GM12878 (cell line): ENCODE measurements around the gene ZNF410. TPM values are rescaled to one million over a fixed set of nuclear protein-coding genes. Genes with fewer than 3 reads are reported as not detected.

Source experiments
- ATAC-seq: fragments of 200-7000 bp; cut with Tn5 transposase; 3 replicates; pipeline ENCODE4 v1.9.1; 2020; ENCODE audit warnings: mild to moderate bottlenecking, moderate library complexity
- BruUV-seq: library from RNA; stranded (reverse); fragments of 400-500 nt; replicated peaks from 2 replicates; lab custom pipeline; 2021; lab: Mats Ljungman, UMichigan
- CTCF ChIA-PET: fragments of 300-600 bp; sonication (Branson Sonifier 250); formaldehyde crosslinking; extraction: SDS; loops from one replicate; lab custom pipeline; 2021; ENCODE audit warnings: inconsistent platforms; lab: Yijun Ruan, JAX
- POLR2A ChIA-PET: fragments of 350-600 bp; formaldehyde crosslinking; extraction: SDS; loops from one replicate; lab custom pipeline; 2021; ENCODE audit warnings: inconsistent platforms; lab: Charles Lee
- RAD21 ChIA-PET: fragments of 300-600 bp; sonication (Branson Sonifier 250); formaldehyde crosslinking; loops from one replicate; lab custom pipeline; 2023; ENCODE audit warnings: antibody characterized with exemption; ENCODE audit not compliant: unreplicated experiment; lab: Charles Lee
- SMC1A ChIA-PET: fragments of 300-600 bp; sonication (Branson Sonifier 250); formaldehyde crosslinking; loops from one replicate; lab custom pipeline; 2023; ENCODE audit not compliant: unreplicated experiment, uncharacterized antibody; lab: Charles Lee
- DNase-seq: peaks from one replicate; pipeline ENCODE4 v3.0.0-alpha.2; 2011; ENCODE audit warnings: low read depth, low spot score
- FAIRE-seq: peaks from 3 replicates; lab custom pipeline; 2011; peaks lifted over from hg19 to GRCh38; lab: Jason Lieb, UNC
- H2AFZ ChIP-seq: 2 replicates; pipeline ENCODE4 v1.6.0; 2011; ENCODE audit warnings: low read depth, low read length, control low read depth; ENCODE audit not compliant: control insufficient read depth
- H3K27ac ChIP-seq: 2 replicates; pipeline ENCODE4 v1.5.1; 2011; ENCODE audit warnings: control low read depth; ENCODE audit not compliant: control insufficient read depth, insufficient read depth
- H3K27me3 ChIP-seq, 2 experiments: replicated peaks in 1 of 2; 2 replicates each; pipeline versions ENCODE4 v1.6.0 to v1.6.1; 2011; ENCODE audit warnings: low read length in 1 of 2; ENCODE audit not compliant: control insufficient read depth in 2 of 2, insufficient read depth in 2 of 2
- H3K36me3 ChIP-seq, 2 experiments: 2 replicates each; pipeline ENCODE4 v1.5.1; 2011; ENCODE audit warnings: low read length in 1 of 2; ENCODE audit not compliant: control insufficient read depth in 2 of 2, insufficient read depth in 2 of 2
- H3K4me1 ChIP-seq: 2 replicates; pipeline ENCODE4 v1.6.1; 2011; ENCODE audit warnings: mild to moderate bottlenecking, low read length, moderate library complexity, mixed read lengths; ENCODE audit not compliant: control insufficient read depth, insufficient read depth
- H3K4me2 ChIP-seq: 2 replicates; pipeline ENCODE4 v1.6.0; 2011; ENCODE audit warnings: control low read depth; ENCODE audit not compliant: control insufficient read depth, insufficient read depth
- H3K4me3 ChIP-seq: fragments of 200-600 bp; sonication (generic); 2 replicates; pipeline ENCODE4 v1.5.1; 2016
- H3K79me2 ChIP-seq: 2 replicates; pipeline ENCODE4 v1.6.0; 2011; ENCODE audit warnings: low read length; ENCODE audit not compliant: control insufficient read depth, insufficient read depth
- H3K9ac ChIP-seq: 2 replicates; pipeline ENCODE4 v1.8.0; 2011; ENCODE audit warnings: low read length, control low read depth, mixed read lengths; ENCODE audit not compliant: control insufficient read depth, insufficient read depth
- H3K9me3 ChIP-seq: replicated peaks from 3 replicates; pipeline ENCODE4 v1.5.1; 2011; ENCODE audit warnings: mild to moderate bottlenecking, low read length; ENCODE audit not compliant: control insufficient read depth, insufficient read depth
- H4K20me1 ChIP-seq: 2 replicates; pipeline ENCODE4 v1.6.0; 2011; ENCODE audit not compliant: control insufficient read depth, insufficient read depth
- BMI1 ChIP-seq: fragments of 450-650 bp; IDR thresholded peaks from 2 replicates; pipeline ENCODE4 v1.6.1; 2016; ENCODE audit warnings: mild to moderate bottlenecking, moderate library complexity, borderline replicate concordance
- CBFB ChIP-seq: IDR thresholded peaks from 2 replicates; pipeline ENCODE4 v1.6.1; 2016; ENCODE audit warnings: antibody characterized with exemption, low read depth
- CEBPB ChIP-seq, 2 experiments: fragments of 150-350 bp in 1 of 2; IDR thresholded peaks; 2 replicates each; pipeline ENCODE4 v1.6.1; 2012 to 2014; ENCODE audit warnings: low read depth in 2 of 2, low read length in 2 of 2, borderline replicate concordance in 1 of 2, inconsistent platforms in 1 of 2
- EED ChIP-seq: sonication (generic); IDR thresholded peaks from 2 replicates; pipeline ENCODE4 v1.6.1; 2016; ENCODE audit warnings: antibody characterized with exemption, low read depth
- EZH2 ChIP-seq: IDR thresholded peaks from 2 replicates; pipeline ENCODE4 v1.6.1; 2012; ENCODE audit warnings: low read depth, mild to moderate bottlenecking, control low read depth, inconsistent platforms, low read length, borderline replicate concordance; ENCODE audit not compliant: control insufficient read depth
- HDAC2 ChIP-seq: fragments of 200-600 bp; sonication (generic); IDR thresholded peaks from 2 replicates; pipeline ENCODE4 v1.6.1; 2017
- LARP7 ChIP-seq: fragments of 450-650 bp; IDR thresholded peaks from 2 replicates; pipeline ENCODE4 v1.6.1; 2017; ENCODE audit warnings: mild to moderate bottlenecking
- MXI1 ChIP-seq: fragments of 150-350 bp; IDR thresholded peaks from 2 replicates; pipeline ENCODE4 v1.6.1; 2011; ENCODE audit warnings: low read depth, mild to moderate bottlenecking, inconsistent platforms, low read length, improper control_type of control experiment
- PRDM15 ChIP-seq: fragments of 450-650 bp; formaldehyde crosslinking; IDR thresholded peaks from 2 replicates; pipeline ENCODE4 v1.4.0; 2020; ENCODE audit warnings: mild to moderate bottlenecking, moderate library complexity
- SUPT20H ChIP-seq: IDR thresholded peaks from 2 replicates; pipeline ENCODE4 v1.6.1; 2011; ENCODE audit warnings: low read depth, mild to moderate bottlenecking, low read length, moderate library complexity, borderline replicate concordance; ENCODE audit not compliant: control insufficient read depth
- whole genome bisulfite sequencing: methylation state at CpG from one replicate; pipeline ENCODE4 v1.1.6; 2016; ENCODE audit warnings: low lambda C conversion rate; ENCODE audit not compliant: insufficient replicate concordance, insufficient coverage; ENCODE audit errors: missing lambda C conversion rate; 5-methylcytosine and 5-hydroxymethylcytosine counted together
- in situ Hi-C: fragments of 300-500 bp; cut with MboI; formaldehyde crosslinking; loops from 9 replicates; pipeline ENCODE4 v1.14.3; 2018; ENCODE audit warnings: mixed read lengths
- intact Hi-C: fragments of 100-400 bp; cut with micrococcal nuclease; formaldehyde crosslinking; loops from one replicate; pipeline ENCODE4 v1.14.2; 2022; ENCODE audit not compliant: unreplicated experiment
- polyA plus RNA-seq, 11 experiments: library from polyadenylated mRNA; depleted of rRNA in 4 of 11; unstranded in 6 of 11; stranded (reverse) in 5 of 11; fragments of >200 nt; fragmentation: Nextera tagmentation in 4 of 11; fragmentation: Illumina TruSeq in 1 of 11; extraction: Ambion mirVana in 4 of 11; extraction: Trizol in 1 of 11; gene quantifications; 1 replicate in 1 of 11; 2 replicates in 10 of 11; pipeline versions ENCODE4 v1.2.1 to v1.2.3, GENCODE V29; 2011 to 2016; ENCODE audit warnings: inconsistent platforms in 2 of 11, missing spikeins in 2 of 11, low read depth in 1 of 11
- total RNA-seq, 4 experiments: library from RNA; depleted of rRNA in 3 of 4; stranded (reverse); fragments of >200 nt in 3 of 4; fragmentation: Illumina TruSeq in 1 of 4; extraction: Trizol in 1 of 4; gene quantifications; 2 replicates each; pipeline versions ENCODE4 v1.2.1 to v1.2.3, GENCODE V29; 2013 to 2021

Gene ZNF410
- total and polyA plus RNA-seq, 10 of the 15 experiments (the other 5 are each of a cell fraction or from before 2014, with no cell fraction given) = 31.2 to 56.6 (median 47.7) TPM

GRCh38 chr14:73873660-73874059 lies 13.0 kb upstream of the ZNF410 start:
- H3K27ac ChIP-seq = no peak overlapping the region
- no peaks in the 10 kb centered on the region for H3K4me1 ChIP-seq
- intact Hi-C loops = no loop called here
- no peak for ATAC-seq
- no peaks in the 10 kb centered on the region for H3K9me3 ChIP-seq
- RAD21 ChIA-PET = no interaction called here
- TF ChIP-seq HDAC2 = no peak
- no peak for TF ChIP-seq EZH2
- no peak for TF ChIP-seq MXI1
- TF ChIP-seq EED = no peak
- TF ChIP-seq SUPT20H = no peak
- TF ChIP-seq LARP7 = no peak
- TF ChIP-seq CBFB = no peak
- TF ChIP-seq BMI1 = no peak
- TF ChIP-seq CEBPB (IDR thresholded peaks at IDR 0.05; ENCODE audit: borderline replicate concordance in 1 of 2, low read depth in 2 of 2, low read length in 2 of 2) = no peak
- no peak for TF ChIP-seq PRDM15
- TF ChIP-seq, all 136 proteins: peak for 0
- 96% methylated on average over 3 of the region's 3 CpGs for WGBS
- DNase-seq (no peak), FAIRE-seq (no peak)
- ChIA-PET POLR2A (no interaction called here), SMC1A (interaction anchor here (2.2 kb wide), 1 partner anchor 22 kb away, joined by 7 read pairs; the partner anchor contains the start of gene PTGR2), CTCF (no interaction called here)
- no peak overlapping the region for H2AFZ ChIP-seq
- no TSS peak for BruUV-seq
- H3K79me2 ChIP-seq = no peaks in the 10 kb centered on the region
- in situ Hi-C loops = no loop called here
- H3K4me2 ChIP-seq = no peak overlapping the region
- no peaks in the 10 kb centered on the region for H3K27me3 ChIP-seq
- H3K36me3 ChIP-seq = no peaks in the 10 kb centered on the region
- H3K4me3 ChIP-seq = no peak overlapping the region
- H4K20me1 ChIP-seq = no peaks in the 10 kb centered on the region
- H3K9ac ChIP-seq = no peak overlapping the region
